Neuronal stem cell (in vitro differentiated cells): ENCODE measurements around the gene LRRC61.

Source experiments
- DNase-seq: peaks from one replicate; pipeline ENCODE4 v3.0.0-alpha.2; 2013; ENCODE audit warnings: low spot score
- H2AFZ ChIP-seq: one replicate; pipeline ENCODE4 v1.6.1; 2013; ENCODE audit warnings: mild to moderate bottlenecking, low read length, inconsistent platforms
- H2AK5ac ChIP-seq: 2 replicates; pipeline ENCODE4 v1.6.1; 2013; ENCODE audit warnings: low read depth, mild to moderate bottlenecking, inconsistent platforms, low read length, moderate library complexity, mixed read lengths
- H2BK120ac ChIP-seq: 2 replicates; pipeline ENCODE4 v1.6.1; 2013; ENCODE audit warnings: low read depth, mild to moderate bottlenecking, inconsistent platforms, low read length, moderate library complexity, mixed read lengths
- H2BK12ac ChIP-seq: one replicate; pipeline ENCODE4 v1.6.1; 2013; ENCODE audit warnings: low read length, inconsistent platforms
- H2BK15ac ChIP-seq: 2 replicates; pipeline ENCODE4 v1.6.1; 2013; ENCODE audit warnings: mild to moderate bottlenecking, low read length, inconsistent platforms, mixed read lengths
- H2BK5ac ChIP-seq: one replicate; pipeline ENCODE4 v1.6.1; 2013; ENCODE audit warnings: inconsistent platforms, mild to moderate bottlenecking, low read length, moderate library complexity
- H3K14ac ChIP-seq: one replicate; pipeline ENCODE4 v1.6.1; 2013; ENCODE audit warnings: low read length, inconsistent platforms
- H3K18ac ChIP-seq: 2 replicates; pipeline ENCODE4 v1.6.1; 2013; ENCODE audit warnings: low read length, inconsistent platforms
- H3K23ac ChIP-seq: 2 replicates; pipeline ENCODE4 v1.6.1; 2013; ENCODE audit warnings: low read depth, mild to moderate bottlenecking, mixed read lengths, low read length, inconsistent platforms; ENCODE audit not compliant: poor library complexity
- H3K27ac ChIP-seq: replicated peaks from 3 replicates; pipeline ENCODE4 v1.5.1; 2013; ENCODE audit warnings: low read length, inconsistent platforms
- H3K27me3 ChIP-seq, 3 experiments: 2 replicates each; pipeline ENCODE4 v1.6.1; 2013; ENCODE audit warnings: low read length in 3 of 3, mild to moderate bottlenecking in 2 of 3, inconsistent platforms in 1 of 3, low read depth in 1 of 3, mixed read lengths in 1 of 3, moderate library complexity in 1 of 3; ENCODE audit not compliant: control insufficient read depth in 3 of 3, insufficient read depth in 3 of 3
- H3K36me3 ChIP-seq, 2 donors: replicated peaks in 1 of 2; 2 replicates each; pipeline ENCODE4 v1.6.1; 2013; ENCODE audit warnings: low read length in 2 of 2; ENCODE audit not compliant: control insufficient read depth in 2 of 2, insufficient read depth in 2 of 2
- H3K4ac ChIP-seq: 2 replicates; pipeline ENCODE4 v1.6.1; 2013; ENCODE audit warnings: inconsistent platforms, mild to moderate bottlenecking, low read length, moderate library complexity
- H3K4me1 ChIP-seq, 2 donors: 1 replicate in 1 of 2; 2 replicates in 1 of 2; pipeline ENCODE4 v1.6.1; 2013; ENCODE audit warnings: low read length in 2 of 2, low read depth in 1 of 2; ENCODE audit not compliant: control insufficient read depth in 2 of 2, insufficient read depth in 1 of 2
- H3K4me2 ChIP-seq: one replicate; pipeline ENCODE4 v1.6.1; 2013; ENCODE audit warnings: mild to moderate bottlenecking, low read length, inconsistent platforms; ENCODE audit not compliant: insufficient read depth, poor library complexity, severe bottlenecking
- H3K4me3 ChIP-seq, 2 donors: 2 replicates each; pipeline ENCODE4 v1.5.1; 2013; ENCODE audit warnings: low read length in 2 of 2, mild to moderate bottlenecking in 2 of 2, inconsistent platforms in 1 of 2, moderate library complexity in 1 of 2
- H3K79me1 ChIP-seq: one replicate; pipeline ENCODE4 v1.6.1; 2013; ENCODE audit warnings: low read depth, mild to moderate bottlenecking, inconsistent platforms, low read length, moderate library complexity
- H3K9ac ChIP-seq: one replicate; pipeline ENCODE4 v1.6.1; 2013; ENCODE audit warnings: mild to moderate bottlenecking, low read depth, low read length, inconsistent platforms; ENCODE audit not compliant: poor library complexity
- H3K9me3 ChIP-seq, 2 donors: replicated peaks in 1 of 2; 2 replicates each; pipeline versions ENCODE3 to v1.6.1; 2013; ENCODE audit warnings: low read length in 2 of 2, mild to moderate bottlenecking in 2 of 2, inconsistent platforms in 1 of 2, low read depth in 1 of 2, mixed read lengths in 1 of 2, moderate library complexity in 1 of 2; ENCODE audit not compliant: control insufficient read depth in 2 of 2, insufficient read depth in 1 of 2
- H4K8ac ChIP-seq: one replicate; pipeline ENCODE4 v1.6.1; 2013; ENCODE audit warnings: low read depth, mild to moderate bottlenecking, inconsistent platforms, low read length, moderate library complexity
- H4K91ac ChIP-seq: one replicate; pipeline ENCODE4 v1.6.1; 2013; ENCODE audit warnings: low read length, low read depth, mild to moderate bottlenecking, inconsistent platforms; ENCODE audit not compliant: poor library complexity
- WGBS, 2 donors: extraction: QIAGEN DNeasy Blood & Tissue Kit; methylation state at CpG; one replicate each; pipeline ENCODE4 v1.1.7; 2013; ENCODE audit warnings: missing lambda C conversion rate in 2 of 2, mixed read lengths in 1 of 2; ENCODE audit not compliant: insufficient read length in 2 of 2, insufficient replicate concordance in 1 of 2; ENCODE audit errors: extremely low coverage in 2 of 2; 5-methylcytosine and 5-hydroxymethylcytosine counted together

LRRC61 gene

DNA sequence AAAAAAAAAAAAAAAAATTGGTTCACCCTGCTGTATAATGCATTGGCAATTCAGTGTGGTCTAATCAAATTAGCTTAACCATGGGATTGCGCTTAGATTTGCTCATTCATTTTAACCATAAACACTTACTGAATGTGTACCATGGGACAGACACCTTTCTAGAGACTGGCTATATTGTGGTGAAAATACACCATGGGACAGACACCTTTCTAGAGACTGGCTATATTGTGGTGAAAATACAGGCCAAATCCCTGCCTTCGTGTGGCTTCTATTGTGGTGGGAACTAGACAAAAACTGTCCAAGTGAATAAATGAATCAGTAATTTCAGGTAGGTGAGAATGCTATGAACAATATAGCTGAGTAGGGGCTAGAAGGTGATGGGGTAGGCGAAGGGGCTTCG is 35.3 kb downstream of the LRRC61 start:
- H2BK5ac ChIP-seq = no peak overlapping the region
- no peak overlapping the region for H3K14ac ChIP-seq
- H3K79me1 ChIP-seq = no peaks in the 10 kb centered on the region
- H3K4me1 ChIP-seq = peaks cover 9 to 16% of the 10 kb centered on the region in 2 donors
- H2AFZ ChIP-seq = no peak overlapping the region
- no peak overlapping the region for H2BK15ac ChIP-seq
- H3K9me3 ChIP-seq = no peaks in the 10 kb centered on the region
- no peak overlapping the region for H2BK12ac ChIP-seq
- no peak overlapping the region for H3K23ac ChIP-seq
- H4K8ac ChIP-seq = no peak overlapping the region
- no peak overlapping the region for H3K18ac ChIP-seq
- H3K4me2 ChIP-seq = no peak overlapping the region
- no peak overlapping the region for H3K4me3 ChIP-seq
- no peaks in the 10 kb centered on the region for H3K27me3 ChIP-seq
- H2BK120ac ChIP-seq = no peak overlapping the region
- no peak overlapping the region for H3K27ac ChIP-seq
- DNase-seq = no peak
- no peak overlapping the region for H3K9ac ChIP-seq
- H3K36me3 ChIP-seq = no peaks in the 10 kb centered on the region
- no peak overlapping the region for H3K4ac ChIP-seq
- no peak overlapping the region for H4K91ac ChIP-seq
- no peak overlapping the region for H2AK5ac ChIP-seq
- WGBS, 2 donors = no CpG with 5 or more reads among the region's 4 CpGs

DNA sequence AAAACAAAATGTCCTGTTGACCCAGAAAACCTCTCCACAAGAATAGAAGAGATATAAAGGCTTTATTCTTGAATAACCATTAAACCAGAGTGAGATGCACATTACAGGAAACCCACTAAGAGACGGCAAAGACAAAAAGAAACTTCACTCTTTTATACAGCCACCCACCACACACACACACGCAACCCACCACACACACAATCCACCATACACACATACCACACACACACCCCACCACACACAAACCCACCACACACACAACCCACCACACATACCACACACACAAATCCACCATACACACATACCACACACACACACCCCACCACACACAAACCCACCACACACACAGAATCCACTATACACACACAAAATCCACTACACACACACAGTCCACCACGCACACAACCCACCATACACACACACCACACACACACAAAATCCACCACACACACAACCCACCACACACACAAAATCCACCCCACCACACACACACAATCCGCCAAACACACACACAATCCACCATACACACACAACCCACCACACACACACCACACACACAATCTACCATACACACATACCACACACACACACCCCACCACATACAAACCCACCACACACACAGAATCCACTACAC is 36.0 kb downstream of the LRRC61 start:
- DNase-seq = no peak
- no peak overlapping the region for H2BK12ac ChIP-seq
- no peak overlapping the region for H3K9ac ChIP-seq
- H3K36me3 ChIP-seq = no peaks in the 10 kb centered on the region
- peaks cover 9 to 16% of the 10 kb centered on the region in 2 donors for H3K4me1 ChIP-seq
- H3K4me3 ChIP-seq = peak overlapping the region in 1 of 2 donors; percentile 42
- no peaks in the 10 kb centered on the region for H3K79me1 ChIP-seq
- no peak overlapping the region for H3K4ac ChIP-seq
- no peak overlapping the region for H3K14ac ChIP-seq
- no peak overlapping the region for H3K27ac ChIP-seq
- H3K23ac ChIP-seq = no peak overlapping the region
- H2AK5ac ChIP-seq = no peak overlapping the region
- no peak overlapping the region for H4K91ac ChIP-seq
- no peak overlapping the region for H2BK15ac ChIP-seq
- WGBS, 2 donors = 100% methylated on average over 3 of the region's 4 CpGs; no CpG with 5 or more reads in 1 of the 2 donors
- no peak overlapping the region for H2AFZ ChIP-seq
- H4K8ac ChIP-seq = no peak overlapping the region
- no peak overlapping the region for H2BK5ac ChIP-seq
- no peak overlapping the region for H2BK120ac ChIP-seq
- no peaks in the 10 kb centered on the region for H3K9me3 ChIP-seq
- H3K18ac ChIP-seq = no peak overlapping the region
- no peak overlapping the region for H3K4me2 ChIP-seq
- no peaks in the 10 kb centered on the region for H3K27me3 ChIP-seq

DNA sequence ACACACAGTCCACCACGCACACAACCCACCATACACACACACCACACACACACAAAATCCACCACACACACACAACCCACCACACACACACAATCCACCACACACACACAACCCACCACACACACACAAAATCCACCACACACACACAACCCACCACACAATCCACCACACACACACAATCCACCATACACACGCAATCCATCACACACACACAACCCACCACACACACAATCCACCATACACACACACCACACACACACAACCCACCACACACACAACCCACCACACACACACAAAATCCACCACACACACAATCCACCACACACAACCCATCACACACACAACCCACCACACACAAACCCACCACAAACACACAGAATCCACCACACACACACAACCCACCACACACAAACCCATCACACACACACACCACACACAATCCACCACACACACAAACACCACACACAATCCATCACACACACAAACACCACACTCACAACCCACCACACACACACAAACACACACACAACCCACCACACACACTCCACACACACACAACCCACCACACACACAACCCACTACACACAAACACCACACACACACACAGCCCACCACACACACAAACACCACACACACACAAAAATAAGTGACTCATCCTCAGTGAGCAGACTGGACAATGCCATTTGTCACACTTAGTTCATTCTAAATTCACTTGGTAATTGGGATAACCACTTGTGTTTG is 36.6 kb downstream of the LRRC61 start:
- no peak overlapping the region for H2BK15ac ChIP-seq
- no peaks in the 10 kb centered on the region for H3K9me3 ChIP-seq
- H2AFZ ChIP-seq = no peak overlapping the region
- H3K79me1 ChIP-seq = no peaks in the 10 kb centered on the region
- H3K4ac ChIP-seq = no peak overlapping the region
- no peak overlapping the region for H3K9ac ChIP-seq
- no peak overlapping the region for H3K27ac ChIP-seq
- H4K8ac ChIP-seq = no peak overlapping the region
- H2BK12ac ChIP-seq = no peak overlapping the region
- DNase-seq = no peak
- H3K18ac ChIP-seq = no peak overlapping the region
- H3K14ac ChIP-seq = no peak overlapping the region
- peak overlapping the region in 1 of 2 donors; percentile 66 for H3K4me3 ChIP-seq
- H3K36me3 ChIP-seq = no peaks in the 10 kb centered on the region
- peaks cover 9 to 16% of the 10 kb centered on the region in 2 donors for H3K4me1 ChIP-seq
- no peak overlapping the region for H2BK5ac ChIP-seq
- no peak overlapping the region for H3K23ac ChIP-seq
- no peak overlapping the region for H2AK5ac ChIP-seq
- H3K27me3 ChIP-seq = no peaks in the 10 kb centered on the region
- no peak overlapping the region for H2BK120ac ChIP-seq
- H3K4me2 ChIP-seq = no peak overlapping the region
- WGBS, 2 donors = 92% methylated on average over 2 of the region's 2 CpGs; no CpG with 5 or more reads in 1 of the 2 donors
- no peak overlapping the region for H4K91ac ChIP-seq

DNA sequence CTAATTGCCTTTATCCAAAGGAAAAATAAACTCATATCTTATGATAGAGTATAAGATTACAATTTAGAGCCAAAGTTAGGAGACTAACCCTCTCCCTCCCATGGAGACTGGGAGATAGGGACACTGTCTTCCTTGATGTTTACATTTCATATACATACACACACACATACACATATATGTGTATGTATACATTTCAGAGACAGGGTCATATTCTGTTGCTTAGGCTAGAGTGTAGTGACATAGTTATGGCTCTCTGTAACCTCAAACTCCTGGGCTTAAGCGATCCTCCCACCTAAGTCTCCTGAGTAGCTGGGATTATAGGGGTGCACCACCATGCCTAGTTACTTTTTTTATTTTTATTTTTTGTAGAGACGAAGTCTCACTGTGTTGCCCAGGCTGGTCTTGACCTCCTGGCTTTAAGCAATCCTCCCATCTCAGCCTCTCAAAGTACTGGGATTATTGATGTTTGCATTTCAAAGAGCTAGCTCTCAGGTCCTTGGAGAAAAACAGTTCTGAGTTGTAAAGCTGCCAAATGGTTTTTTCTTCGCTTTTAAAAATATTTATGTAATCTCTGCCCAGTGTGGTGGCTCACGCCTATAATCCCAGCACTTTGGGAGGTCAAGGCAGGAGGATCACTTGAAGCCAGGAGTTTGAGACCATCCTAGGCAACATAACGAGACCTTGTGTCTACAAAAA is 37.4 kb downstream of the LRRC61 start:
- H2BK15ac ChIP-seq = no peak overlapping the region
- no peak overlapping the region for H3K14ac ChIP-seq
- no peak overlapping the region for H3K9ac ChIP-seq
- H2AK5ac ChIP-seq = no peak overlapping the region
- no peak overlapping the region for H3K18ac ChIP-seq
- H3K4ac ChIP-seq = no peak overlapping the region
- H2BK12ac ChIP-seq = no peak overlapping the region
- no peak overlapping the region for H3K27ac ChIP-seq
- H2AFZ ChIP-seq = no peak overlapping the region
- no peaks in the 10 kb centered on the region for H3K9me3 ChIP-seq
- WGBS, 2 donors = no CpG with 5 or more reads among the region's 5 CpGs
- no peaks in the 10 kb centered on the region for H3K27me3 ChIP-seq
- H3K4me3 ChIP-seq = no peak overlapping the region
- H4K91ac ChIP-seq = no peak overlapping the region
- H2BK120ac ChIP-seq = no peak overlapping the region
- no peak overlapping the region for H2BK5ac ChIP-seq
- H3K36me3 ChIP-seq = no peaks in the 10 kb centered on the region
- H3K4me2 ChIP-seq = no peak overlapping the region
- H3K79me1 ChIP-seq = no peaks in the 10 kb centered on the region
- H3K23ac ChIP-seq = no peak overlapping the region
- no peak for DNase-seq
- no peak overlapping the region for H4K8ac ChIP-seq
- peaks cover 9 to 16% of the 10 kb centered on the region in 2 donors for H3K4me1 ChIP-seq
